Esophagus muscularis mucosa (tissue), 3 donors: ENCODE measurements around the gene TNKS2.

ENCODE experiments used
- CTCF ChIP-seq, 3 experiments: fragments of 200-600 bp in 2 of 3; fragments of 450-650 bp in 1 of 3; sonication (generic) in 2 of 3; IDR thresholded peaks; one replicate each; pipeline ENCODE4 v1.5.1; 2017 to 2019; ENCODE audit warnings: antibody characterized with exemption in 3 of 3, mild to moderate bottlenecking in 2 of 3, moderate library complexity in 1 of 3
- POLR2AphosphoS5 ChIP-seq, 2 donors: sonication (generic); formaldehyde crosslinking; IDR thresholded peaks; one replicate each; pipeline ENCODE4 v1.6.1; 2017; ENCODE audit warnings: antibody characterized with exemption in 2 of 2

DNA sequence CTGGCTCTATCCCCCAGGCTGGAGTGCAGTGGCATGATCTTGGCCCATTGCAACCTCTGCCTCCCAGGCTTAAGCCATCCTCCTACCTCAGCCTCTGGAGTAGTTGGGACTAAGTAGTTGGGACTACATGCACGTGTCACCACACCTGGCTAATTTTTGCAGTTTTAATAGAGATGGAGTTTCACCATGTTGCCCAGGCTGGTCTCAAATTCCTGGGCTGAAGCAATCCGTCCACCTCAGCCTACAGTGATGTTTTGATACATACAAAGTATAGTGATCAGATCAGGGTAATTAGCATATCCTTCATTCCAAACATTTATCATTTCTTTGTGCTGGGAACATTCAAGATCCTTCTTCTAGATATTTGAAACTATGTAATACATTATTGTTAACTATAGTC, 22.5 kb upstream of the TNKS2 start:
- no peak for TF ChIP-seq CTCF (IDR thresholded peaks at IDR 0.05)
- TF ChIP-seq POLR2AphosphoS5 (IDR thresholded peaks at IDR 0.05): no peak
